ENCODE results near the gene OS9.
"Not testable (repeated sequence)": the region's sequence is repeated elsewhere in the genome, so short reads cannot be mapped to it uniquely, and the experiment has no call there.

Gene OS9

DNA sequence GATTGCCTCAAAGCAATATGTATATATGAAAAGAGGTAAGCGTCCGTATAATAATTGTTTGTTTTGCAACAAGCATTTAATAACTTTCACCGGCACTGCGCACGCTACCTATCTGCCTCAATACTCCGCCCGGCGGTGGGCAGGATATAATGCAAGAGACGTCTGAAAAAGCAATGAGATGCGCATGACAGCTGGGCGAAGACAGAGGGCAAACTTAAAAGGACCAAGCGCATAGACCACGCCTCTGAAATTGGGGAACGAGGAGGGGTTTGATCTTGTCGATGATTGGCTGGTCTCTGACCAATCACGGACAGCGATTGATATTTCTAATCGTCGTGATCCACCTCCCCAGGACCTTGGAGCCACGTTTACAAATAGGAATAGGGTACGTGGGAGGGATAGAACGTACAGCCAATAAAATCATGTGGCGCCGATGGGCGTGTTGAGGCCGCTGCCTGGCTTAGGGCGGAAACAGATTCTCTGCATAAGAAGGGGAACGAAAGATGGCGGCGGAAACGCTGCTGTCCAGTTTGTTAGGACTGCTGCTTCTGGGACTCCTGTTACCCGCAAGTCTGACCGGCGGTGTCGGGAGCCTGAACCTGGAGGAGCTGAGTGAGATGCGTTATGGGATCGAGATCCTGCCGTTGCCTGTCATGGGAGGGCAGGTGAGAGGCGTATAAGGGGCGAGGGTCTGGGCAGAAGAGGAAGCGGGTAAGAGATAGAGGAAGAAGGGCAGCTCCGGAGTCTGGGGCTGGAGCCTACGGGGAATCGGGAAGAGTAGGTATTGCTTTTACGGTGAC, at the start of gene OS9:
OS9 (plus strand) TSS at position 474 of the 800 bp plus-strand sequence; CDS start at position 504, 30 bp downstream.
- peak; percentile 98 to 100 for DNase-seq

DNA sequence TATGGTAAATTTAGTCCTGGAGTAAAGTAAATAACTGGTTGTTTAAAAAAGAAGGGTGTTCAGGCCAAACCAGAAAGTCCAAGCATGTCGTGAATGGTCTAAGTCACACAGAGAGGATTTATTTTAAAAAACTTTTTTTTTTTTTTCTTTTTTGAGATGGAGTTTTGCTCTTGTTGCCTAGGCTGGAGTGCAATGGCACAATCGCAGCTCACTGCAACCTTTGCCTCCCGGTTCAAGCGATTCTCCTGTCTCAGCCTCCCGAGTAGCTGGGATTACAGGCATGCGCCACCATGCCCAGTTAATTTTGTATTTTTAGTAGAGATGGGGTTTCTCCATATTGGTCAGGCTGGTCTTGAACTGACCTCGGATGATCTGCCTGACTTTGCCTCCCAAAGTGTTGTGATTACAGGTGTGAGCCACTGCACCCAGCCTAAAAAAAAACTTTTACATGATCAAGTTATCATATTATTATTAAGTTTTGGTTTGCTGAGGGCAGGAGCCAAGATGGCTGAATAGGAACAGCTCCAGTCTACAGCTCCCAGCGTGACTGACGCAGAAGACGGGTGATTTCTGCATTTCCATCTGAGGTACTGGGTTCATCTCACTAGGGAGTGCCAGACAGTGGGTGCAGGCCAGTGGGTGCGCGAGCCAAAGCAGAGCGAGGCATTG, 47.8 kb upstream of the OS9 start:
- DNase-seq, result not testable (repeated sequence)

DNA sequence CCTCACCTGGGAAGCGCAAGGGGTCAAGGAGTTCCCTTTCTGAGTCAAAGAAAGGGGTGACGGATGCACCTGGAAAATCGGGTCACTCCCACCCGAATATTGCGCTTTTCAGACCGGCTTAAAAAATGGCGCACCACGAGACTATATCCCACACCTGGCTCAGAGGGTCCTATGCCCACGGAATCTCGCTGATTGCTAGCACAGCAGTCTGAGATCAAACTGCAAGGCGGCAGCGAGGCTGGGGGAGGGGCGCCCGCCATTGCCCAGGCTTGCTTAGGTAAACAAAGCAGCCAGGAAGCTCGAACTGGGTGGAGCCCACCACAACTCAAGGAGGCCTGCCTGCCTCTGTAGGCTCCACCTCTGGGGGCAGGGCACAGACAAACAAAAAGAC, 47.3 kb upstream of the OS9 start:
- DNase-seq, result not testable (repeated sequence)

- no peak for DNase-seq
Measured at GRCh38 chr12:57654042-57654441, 39.9 kb upstream of the OS9 start.

DNA sequence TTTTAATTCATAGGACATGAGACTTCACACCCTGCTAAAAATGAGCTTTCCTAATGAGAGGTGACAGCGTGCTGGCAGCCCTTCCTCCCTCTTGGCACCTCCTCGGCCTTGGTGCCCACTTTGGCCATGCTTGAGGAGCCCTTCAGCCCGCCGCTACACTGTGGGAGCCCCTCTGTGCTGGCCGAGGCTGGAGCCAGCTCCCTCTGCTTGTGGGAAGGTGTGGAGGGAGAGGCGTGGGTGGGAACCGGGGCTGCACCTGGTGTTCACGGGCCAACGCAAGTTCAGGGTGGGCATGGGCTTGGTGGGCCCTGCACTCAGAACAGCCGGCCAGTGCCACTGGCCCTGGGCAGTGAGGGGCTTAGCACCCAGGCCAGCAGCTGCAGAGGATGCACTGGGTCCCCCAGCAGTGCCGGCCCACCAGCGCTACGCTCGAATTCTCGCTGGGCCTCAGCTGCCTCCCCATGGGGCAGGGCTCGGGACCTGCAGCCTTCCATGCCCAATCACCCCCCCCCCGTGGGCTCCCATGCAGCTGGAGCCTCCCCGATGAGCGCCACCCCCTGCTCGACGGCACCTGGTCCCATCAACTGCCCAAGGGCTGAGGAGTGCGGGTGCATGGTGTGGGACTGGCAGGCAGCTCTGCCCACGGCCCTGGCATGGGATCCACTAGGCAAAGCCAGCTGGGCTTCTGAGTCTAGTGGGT, 38.2 kb upstream of the OS9 start:
- no peak for DNase-seq

GRCh38 chr12:57656408-57656807, 37.5 kb upstream of the OS9 start:
- not testable (repeated sequence) for DNase-seq

DNA sequence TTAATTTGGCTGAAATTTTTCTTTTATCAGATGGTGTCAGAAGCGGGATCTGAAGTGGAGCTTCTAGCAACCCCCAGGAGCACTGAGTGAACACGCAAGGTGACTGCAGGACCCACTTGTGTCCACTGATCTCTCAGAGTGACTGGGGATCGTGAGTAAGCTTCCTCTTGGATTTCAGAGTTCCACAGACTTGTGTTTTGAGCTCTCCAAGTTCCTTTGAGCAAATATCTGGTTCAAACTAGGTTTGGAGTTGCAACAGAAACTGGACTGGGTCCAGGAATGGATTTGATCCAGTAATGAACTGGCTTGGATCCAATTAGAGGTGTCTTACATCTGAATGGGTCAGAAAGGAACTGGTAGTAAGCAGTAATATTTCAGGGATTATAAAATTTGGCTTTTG, 36.2 kb upstream of the OS9 start:
- no peak for DNase-seq

DNA sequence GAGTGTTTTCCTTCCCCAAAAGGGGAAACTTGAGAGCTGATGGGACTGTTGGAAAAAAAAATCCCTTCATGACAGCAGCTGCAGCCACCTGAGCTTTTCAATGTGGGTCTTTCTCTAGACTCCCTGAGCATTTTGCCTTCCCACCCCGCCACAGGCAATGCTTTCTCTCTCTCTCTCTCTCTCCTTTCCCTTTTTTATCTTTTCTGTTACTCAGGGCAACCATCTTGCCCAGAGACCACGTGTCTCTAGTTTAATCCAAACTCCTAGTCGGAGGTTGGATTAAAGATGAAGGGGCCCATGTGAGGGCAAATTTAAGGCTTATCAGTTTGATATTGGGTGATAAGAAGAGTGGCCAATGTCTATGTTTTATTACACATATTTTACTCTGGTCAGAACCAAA, 35.0 kb upstream of the OS9 start:
- DNase-seq, result no peak

- no peak for DNase-seq
Measured at GRCh38 chr12:57661376-57661775, 32.6 kb upstream of the OS9 start.

- not testable (repeated sequence) for DNase-seq
Measured at GRCh38 chr12:57665066-57665820, 28.7 kb upstream of the OS9 start.

- DNase-seq, result no peak
Measured at GRCh38 chr12:57666897-57667296, 27.0 kb upstream of the OS9 start.

DNA sequence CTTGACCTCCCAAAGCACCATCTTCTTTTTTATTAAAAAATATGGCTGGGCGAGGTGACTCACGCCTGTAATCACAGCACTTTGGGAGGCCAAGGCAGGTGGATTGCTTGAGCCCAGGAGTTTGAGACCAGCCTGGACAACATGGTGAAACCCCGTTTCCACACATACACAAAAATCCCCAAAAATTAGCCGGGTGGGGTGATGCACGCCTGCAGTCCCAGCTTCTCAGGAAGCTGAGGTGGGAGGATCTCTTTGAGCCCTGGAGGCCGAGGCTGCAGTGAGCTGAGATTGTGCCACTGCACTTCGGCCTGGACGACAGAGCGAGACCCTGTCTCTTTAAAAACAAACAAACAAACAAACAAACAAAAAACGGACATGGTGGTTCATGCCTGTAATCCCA, 24.2 kb upstream of the OS9 start:
- DNase-seq, result not testable (repeated sequence)

DNA sequence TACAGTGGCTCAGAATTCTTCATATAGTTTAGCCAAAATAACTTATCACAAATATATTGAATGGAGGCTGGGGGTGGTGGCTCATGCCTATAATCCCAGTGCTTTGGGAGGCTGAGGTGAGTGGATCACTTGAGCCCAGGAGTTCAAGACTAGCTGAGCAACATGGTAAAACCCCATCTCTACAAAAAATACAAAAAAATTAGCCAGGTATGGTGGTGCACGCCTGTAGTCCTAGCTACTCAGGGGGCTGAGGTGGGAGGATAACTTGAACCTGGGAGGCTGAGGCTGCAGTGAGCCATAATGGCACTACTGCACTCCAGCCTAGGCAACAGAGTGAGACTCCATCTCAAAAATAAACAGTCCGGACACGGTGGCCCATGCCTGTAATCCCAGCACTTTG, 22.1 kb upstream of the OS9 start:
- not testable (repeated sequence) for DNase-seq

DNA sequence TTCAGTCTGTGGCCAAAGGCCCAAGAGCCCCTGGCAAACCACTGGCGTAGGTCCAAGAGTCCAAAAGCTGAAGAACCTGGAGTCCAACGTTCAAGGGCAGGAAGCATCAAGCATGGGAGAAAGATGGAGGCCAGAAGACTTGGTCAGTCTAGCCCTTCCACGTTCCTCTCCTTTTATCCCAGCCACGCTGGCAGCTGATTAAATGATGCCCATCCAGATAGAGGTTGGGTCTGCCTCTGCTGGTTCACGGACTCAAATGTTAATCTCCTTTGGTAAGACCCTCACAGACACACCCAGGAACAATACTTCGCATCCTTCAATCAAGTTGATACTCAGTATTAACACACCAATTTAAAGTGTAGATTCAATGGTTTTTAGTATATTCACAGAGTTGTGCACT, 21.1 kb upstream of the OS9 start:
- no peak for DNase-seq

DNA sequence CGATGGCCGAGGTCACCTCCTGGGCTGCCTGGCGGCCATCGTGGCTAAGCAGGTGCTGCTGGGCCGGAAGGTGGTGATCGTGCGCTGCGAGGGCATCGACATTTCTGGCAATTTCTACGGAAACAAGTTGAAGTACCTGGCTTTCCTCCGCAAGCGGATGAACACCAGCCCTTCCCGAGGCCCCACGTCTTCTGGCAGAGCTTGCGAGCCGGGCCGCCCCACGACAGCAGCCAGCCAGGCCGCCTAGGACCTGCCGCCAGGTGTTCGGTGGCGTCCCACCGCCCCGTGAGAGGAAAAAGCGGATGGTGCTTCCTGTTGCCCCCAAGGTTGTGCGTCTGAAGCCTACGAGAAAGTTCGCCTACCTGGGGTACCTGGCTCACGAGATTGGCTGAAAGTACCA, 19.2 kb upstream of the OS9 start:
- DNase-seq, result no peak

GRCh38 chr12:57677947-57678346, 16.0 kb upstream of the OS9 start:
- DNase-seq, result not testable (repeated sequence)

DNA sequence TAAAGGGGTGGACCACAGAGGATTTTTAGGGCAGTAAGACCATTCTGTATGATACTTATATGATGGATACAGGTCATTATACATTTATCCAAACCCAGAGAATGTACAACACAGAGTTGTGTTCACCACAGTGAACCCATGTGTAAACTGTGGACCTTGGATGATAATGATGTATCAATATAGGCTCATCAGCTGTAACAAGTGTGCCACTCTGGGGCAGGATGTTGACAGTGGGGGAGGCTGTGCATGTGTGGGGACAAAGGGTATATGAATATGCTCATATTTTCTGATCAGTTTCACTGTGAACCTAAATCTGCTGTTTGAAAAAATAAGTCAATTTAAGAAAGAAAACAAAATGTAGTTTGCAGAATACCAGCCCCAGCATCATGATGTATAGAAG, 14.2 kb upstream of the OS9 start:
- no peak for DNase-seq

DNA sequence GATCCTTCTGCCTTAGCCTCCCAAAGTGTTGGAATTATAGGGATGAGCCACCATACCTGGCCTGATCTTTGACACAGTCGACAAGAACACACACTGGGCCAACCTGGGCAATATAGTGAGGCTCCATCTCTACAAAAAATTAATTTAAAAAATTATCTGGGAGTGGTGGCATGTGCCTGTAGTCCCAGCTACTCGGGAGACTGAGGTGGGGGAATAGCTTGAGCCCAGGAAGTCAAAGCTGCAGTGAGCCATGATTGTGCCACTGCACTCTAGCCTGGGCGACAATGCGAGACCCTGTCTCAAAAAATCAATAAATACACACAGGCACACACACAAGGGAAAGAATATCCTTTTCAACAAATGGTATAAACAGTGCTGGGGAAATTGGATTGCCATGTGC, 6.1 kb upstream of the OS9 start:
- no peak for DNase-seq

- DNase-seq, result no peak
Measured at GRCh38 chr12:57688931-57689330, 5.0 kb upstream of the OS9 start.

GRCh38 chr12:57692500-57692899, 1.4 kb upstream of the OS9 start:
- no peak for DNase-seq

- no peak for DNase-seq
Measured at GRCh38 chr12:57693317-57693658, 644 bp upstream of the OS9 start.

GRCh38 chr12:57694459-57695019, 607 bp downstream of the OS9 start:
- DNase-seq, result no peak
